PC-9 (cell line): Measurements from ENCODE around the gene METTL2B.

ENCODE experiments used
- CTCF ChIP-seq: fragments of 200-600 bp; sonication (generic); conservative IDR thresholded peaks from 2 replicates; pipeline ENCODE4 v1.6.1; 2017; ENCODE audit warnings: mixed run types, antibody characterized with exemption, mild to moderate bottlenecking, moderate library complexity
- EZH2 ChIP-seq: fragments of 200-600 bp; sonication (generic); IDR thresholded peaks from 2 replicates; pipeline ENCODE4 v1.8.0; 2017; ENCODE audit warnings: antibody characterized with exemption, low read depth

- TF ChIP-seq CTCF (no peak), EZH2 (no peak)
These were observed 20.3 kb upstream of the METTL2B start for GRCh38 chr7:128456255-128456725.
